Body of pancreas (tissue), 4 donors: ENCODE data around the gene ROBO2.

Experiments
- POLR2A ChIP-seq, 3 donors: fragments of 450-650 bp; IDR thresholded peaks; one replicate each; pipeline ENCODE4 v1.6.1; 2016; ENCODE audit warnings: antibody characterized with exemption in 3 of 3, mild to moderate bottlenecking in 2 of 3
- TF ChIP-seq, protein P1 (sequence below), 7 experiments: fragments of 450-650 bp in 4 of 7; fragments of 200-600 bp in 3 of 7; sonication (generic) in 3 of 7; IDR thresholded peaks; one replicate each; pipeline ENCODE4 v1.5.1; 2016 to 2019; ENCODE audit warnings: antibody characterized with exemption in 7 of 7

DNA sequence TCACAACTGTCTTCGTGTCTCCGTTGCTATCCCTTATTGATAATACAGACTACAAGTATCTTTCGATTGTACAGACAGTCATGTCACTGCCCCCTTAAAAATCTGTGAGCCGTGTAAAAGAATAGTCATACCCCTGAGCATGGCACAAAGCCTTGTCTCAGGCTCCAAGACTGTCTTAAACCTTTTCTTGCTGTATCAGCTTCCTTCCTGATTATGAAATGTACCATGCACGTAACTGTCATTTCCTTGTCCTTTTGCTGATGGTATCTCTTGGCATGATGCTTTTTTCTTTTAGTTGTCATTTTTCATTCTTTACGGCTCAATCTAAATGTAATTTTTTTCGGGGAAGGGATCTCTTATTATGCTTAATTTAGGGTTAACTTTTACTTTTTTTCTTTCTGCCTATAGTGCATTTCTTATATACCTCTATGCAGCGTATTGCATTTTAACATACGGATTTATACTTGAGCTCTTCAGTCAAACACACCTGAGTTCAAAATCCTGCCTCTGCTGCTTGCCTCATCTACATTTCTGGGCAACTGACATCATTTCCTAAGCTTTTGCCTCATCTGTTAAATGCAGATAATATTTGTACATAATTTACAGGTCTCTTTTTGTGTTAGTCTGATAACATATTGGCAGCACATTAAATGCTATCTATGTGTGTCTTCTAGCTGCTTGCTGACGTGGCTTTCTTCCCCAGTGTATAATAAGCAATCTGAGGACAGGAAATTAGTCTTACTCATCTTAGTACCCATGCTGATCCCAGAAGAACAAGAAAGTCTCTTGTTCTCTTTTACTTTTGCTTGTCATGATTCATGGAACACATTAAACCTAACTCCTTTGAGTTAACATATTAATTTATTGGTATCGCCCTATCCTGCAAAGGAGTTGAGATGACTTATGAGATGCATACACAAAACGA is 57.3 kb downstream of the ROBO2 start:
- TF ChIP-seq, protein P1, sequence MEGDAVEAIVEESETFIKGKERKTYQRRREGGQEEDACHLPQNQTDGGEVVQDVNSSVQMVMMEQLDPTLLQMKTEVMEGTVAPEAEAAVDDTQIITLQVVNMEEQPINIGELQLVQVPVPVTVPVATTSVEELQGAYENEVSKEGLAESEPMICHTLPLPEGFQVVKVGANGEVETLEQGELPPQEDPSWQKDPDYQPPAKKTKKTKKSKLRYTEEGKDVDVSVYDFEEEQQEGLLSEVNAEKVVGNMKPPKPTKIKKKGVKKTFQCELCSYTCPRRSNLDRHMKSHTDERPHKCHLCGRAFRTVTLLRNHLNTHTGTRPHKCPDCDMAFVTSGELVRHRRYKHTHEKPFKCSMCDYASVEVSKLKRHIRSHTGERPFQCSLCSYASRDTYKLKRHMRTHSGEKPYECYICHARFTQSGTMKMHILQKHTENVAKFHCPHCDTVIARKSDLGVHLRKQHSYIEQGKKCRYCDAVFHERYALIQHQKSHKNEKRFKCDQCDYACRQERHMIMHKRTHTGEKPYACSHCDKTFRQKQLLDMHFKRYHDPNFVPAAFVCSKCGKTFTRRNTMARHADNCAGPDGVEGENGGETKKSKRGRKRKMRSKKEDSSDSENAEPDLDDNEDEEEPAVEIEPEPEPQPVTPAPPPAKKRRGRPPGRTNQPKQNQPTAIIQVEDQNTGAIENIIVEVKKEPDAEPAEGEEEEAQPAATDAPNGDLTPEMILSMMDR (IDR thresholded peaks at IDR 0.05), result no peak
- no peak for TF ChIP-seq POLR2A (IDR thresholded peaks at IDR 0.05)
